HepG2 (cell line): ENCODE data around the gene CBLN3. TPM values are rescaled to one million over a fixed set of nuclear protein-coding genes. Genes with fewer than 3 reads are reported as not detected.

Source experiments
- GTF3A ChIP-seq: sonication (generic); formaldehyde crosslinking; conservative IDR thresholded peaks from 2 replicates; pipeline ENCODE4 v1.4.0; 2020; ENCODE audit warnings: mild to moderate bottlenecking, missing genetic modification reagents
- HDAC6 ChIP-seq: fragments of 200-600 bp; sonication (generic); IDR thresholded peaks from 2 replicates; pipeline ENCODE4 v1.7.0; 2017; ENCODE audit warnings: mild to moderate bottlenecking, antibody characterized with exemption, low read length, low read depth
- HHEX ChIP-seq: IDR thresholded peaks from 2 replicates; pipeline ENCODE4 v1.6.1; 2016; ENCODE audit warnings: control low read depth
- KLF6 ChIP-seq: IDR thresholded peaks from 2 replicates; pipeline ENCODE4 v1.8.0; 2016; ENCODE audit warnings: missing biosample characterization, missing genetic modification reagents
- RAD21 ChIP-seq: fragments of 450-650 bp; formaldehyde crosslinking; IDR thresholded peaks from 2 replicates; pipeline ENCODE4 v1.5.0; 2020; ENCODE audit warnings: mild to moderate bottlenecking
- RNF2 ChIP-seq: fragments of 450-650 bp; conservative IDR thresholded peaks from 2 replicates; pipeline ENCODE4 v1.6.1; 2016; ENCODE audit warnings: low read depth
- YY1 ChIP-seq: IDR thresholded peaks from 2 replicates; pipeline ENCODE4 v1.6.1; 2011; ENCODE audit warnings: low read length, low read depth, moderate library complexity, mild to moderate bottlenecking; ENCODE audit not compliant: insufficient read depth, insufficient replicate concordance
- ZIK1 ChIP-seq: sonication (generic); formaldehyde crosslinking; IDR thresholded peaks from 2 replicates; pipeline ENCODE4 v1.5.0; 2020; ENCODE audit warnings: mild to moderate bottlenecking, low read depth, missing genetic modification reagents, borderline replicate concordance
- ZNF143 ChIP-seq: sonication (generic); formaldehyde crosslinking; IDR thresholded peaks from 2 replicates; pipeline ENCODE4 v1.4.0; 2020; ENCODE audit warnings: missing genetic modification reagents
- ZNF354B ChIP-seq: sonication (generic); formaldehyde crosslinking; IDR thresholded peaks from 2 replicates; pipeline ENCODE4 v1.8.0; 2022; ENCODE audit warnings: mild to moderate bottlenecking, missing genetic modification reagents
- polyA plus RNA-seq, 8 experiments: library from polyadenylated mRNA; depleted of rRNA in 3 of 8; stranded (reverse) in 7 of 8; unstranded in 1 of 8; fragments of >200 nt; fragmentation: Illumina TruSeq in 4 of 8; extraction: Trizol in 4 of 8; gene quantifications; 2 replicates each; pipeline versions ENCODE4 v1.2.1 to v1.2.3, GENCODE V29; 2011 to 2016; ENCODE audit warnings: low read depth in 4 of 8, missing spikeins in 1 of 8, mixed read lengths in 1 of 8; ENCODE audit not compliant: insufficient read depth in 1 of 8
- total RNA-seq, 5 experiments: library from RNA; depleted of rRNA; stranded (reverse); fragments of >200 nt; fragmentation: Illumina TruSeq; extraction: Trizol; gene quantifications; 2 replicates each; pipeline ENCODE4 v1.2.3, GENCODE V29; 2016; ENCODE audit warnings: low read depth in 1 of 5
- TF ChIP-seq, protein P1 (sequence below): IDR thresholded peaks from 2 replicates; pipeline ENCODE4 v1.6.1; 2016; ENCODE audit warnings: missing biosample characterization, missing genetic modification reagents, low read depth
- TF ChIP-seq, protein P2 (sequence below): sonication (generic); formaldehyde crosslinking; IDR thresholded peaks from 2 replicates; pipeline ENCODE4 v1.4.0; 2020; ENCODE audit warnings: low read depth, mild to moderate bottlenecking, missing genetic modification reagents
- TF ChIP-seq, protein P3 (sequence below): sonication (generic); formaldehyde crosslinking; IDR thresholded peaks from 2 replicates; pipeline ENCODE4 v1.4.0; 2020; ENCODE audit warnings: missing genetic modification reagents
- TF ChIP-seq, protein P4 (sequence below): sonication (generic); formaldehyde crosslinking; IDR thresholded peaks from 2 replicates; pipeline ENCODE4 v1.5.0; 2020; ENCODE audit warnings: mild to moderate bottlenecking, missing genetic modification reagents, borderline replicate concordance
- TF ChIP-seq, protein P5 (sequence below): sonication (generic); formaldehyde crosslinking; IDR thresholded peaks from 2 replicates; pipeline ENCODE4 v1.4.0; 2020; ENCODE audit warnings: missing genetic modification reagents; ENCODE audit errors: not compliant biosample characterization

The CBLN3 gene
- total and polyA plus RNA-seq, 2 of the 13 experiments (the other 11 are each of a cell fraction or from before 2014, with no cell fraction given): 0.66 to 0.98 TPM

DNA sequence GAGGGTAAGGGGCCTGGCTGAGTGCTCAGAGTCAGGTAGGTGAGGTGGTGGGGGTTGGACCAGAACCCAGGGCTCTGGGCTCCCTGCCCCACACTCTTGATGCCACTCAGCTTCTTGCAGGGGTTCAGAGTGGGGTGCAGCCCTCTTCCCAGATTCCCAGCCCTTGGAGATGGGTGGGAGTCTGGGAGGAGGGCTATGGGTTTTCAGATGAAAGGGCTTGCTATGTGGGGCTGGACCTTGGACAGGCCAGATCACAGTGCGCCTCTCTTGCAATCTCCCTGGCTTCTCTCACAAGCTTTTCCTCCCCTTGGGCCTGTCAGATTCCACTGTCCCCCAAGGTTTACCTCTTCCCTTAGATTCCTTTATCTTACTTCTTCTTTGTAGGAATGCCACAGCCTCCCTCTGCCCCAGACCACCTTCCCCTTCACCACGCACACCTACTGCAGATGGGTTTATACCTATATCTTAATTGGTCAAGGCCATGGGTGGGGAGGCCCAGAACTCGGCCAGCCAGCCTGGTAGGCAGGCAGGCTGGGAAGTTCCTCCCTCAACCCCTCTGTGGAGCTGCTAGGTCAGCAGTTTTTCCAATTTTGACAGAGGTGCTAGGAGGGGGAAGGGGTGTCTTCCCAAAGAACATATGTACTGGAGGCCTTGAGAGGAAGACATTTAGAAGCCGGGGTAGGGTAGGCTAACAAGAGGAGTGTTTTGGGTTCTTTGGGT lies 29.3 kb downstream of the CBLN3 start (continued):
- TF ChIP-seq, protein P1, sequence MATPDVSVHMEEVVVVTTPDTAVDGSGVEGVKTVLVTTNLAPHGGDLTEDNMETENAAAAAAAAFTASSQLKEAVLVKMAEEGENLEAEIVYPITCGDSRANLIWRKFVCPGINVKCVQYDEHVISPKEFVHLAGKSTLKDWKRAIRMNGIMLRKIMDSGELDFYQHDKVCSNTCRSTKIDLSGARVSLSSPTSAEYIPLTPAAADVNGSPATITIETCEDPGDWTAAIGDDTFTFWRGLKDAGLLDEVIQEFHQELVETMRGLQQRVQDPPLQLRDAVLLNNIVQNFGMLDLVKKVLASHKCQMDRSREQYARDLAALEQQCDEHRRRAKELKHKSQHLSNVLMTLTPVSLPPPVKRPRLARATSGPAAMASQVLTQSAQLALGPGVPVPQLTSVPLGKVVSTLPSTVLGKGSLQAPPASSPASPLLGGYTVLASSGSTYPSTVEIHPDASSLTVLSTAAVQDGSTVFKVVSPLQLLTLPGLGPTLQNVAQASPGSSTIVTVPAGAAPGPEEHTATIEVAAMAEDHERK (CRISPR knock-in tag): no peak
- TF ChIP-seq KLF6 (no peak), ZNF143 (CRISPR knock-in tag) (no peak), RNF2 (no peak), ZNF354B (CRISPR knock-in tag) (peak; percentile 64; the same call in 1 of the 2 replicates), YY1 (no peak), HHEX (CRISPR knock-in tag) (no peak), HDAC6 (no peak), ZIK1 (no peak), RAD21 (no peak), GTF3A (CRISPR knock-in tag) (no peak)
- TF ChIP-seq, protein P2, sequence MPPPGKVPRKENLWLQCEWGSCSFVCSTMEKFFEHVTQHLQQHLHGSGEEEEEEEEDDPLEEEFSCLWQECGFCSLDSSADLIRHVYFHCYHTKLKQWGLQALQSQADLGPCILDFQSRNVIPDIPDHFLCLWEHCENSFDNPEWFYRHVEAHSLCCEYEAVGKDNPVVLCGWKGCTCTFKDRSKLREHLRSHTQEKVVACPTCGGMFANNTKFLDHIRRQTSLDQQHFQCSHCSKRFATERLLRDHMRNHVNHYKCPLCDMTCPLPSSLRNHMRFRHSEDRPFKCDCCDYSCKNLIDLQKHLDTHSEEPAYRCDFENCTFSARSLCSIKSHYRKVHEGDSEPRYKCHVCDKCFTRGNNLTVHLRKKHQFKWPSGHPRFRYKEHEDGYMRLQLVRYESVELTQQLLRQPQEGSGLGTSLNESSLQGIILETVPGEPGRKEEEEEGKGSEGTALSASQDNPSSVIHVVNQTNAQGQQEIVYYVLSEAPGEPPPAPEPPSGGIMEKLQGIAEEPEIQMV (CRISPR knock-in tag): no peak
- TF ChIP-seq, protein P3, sequence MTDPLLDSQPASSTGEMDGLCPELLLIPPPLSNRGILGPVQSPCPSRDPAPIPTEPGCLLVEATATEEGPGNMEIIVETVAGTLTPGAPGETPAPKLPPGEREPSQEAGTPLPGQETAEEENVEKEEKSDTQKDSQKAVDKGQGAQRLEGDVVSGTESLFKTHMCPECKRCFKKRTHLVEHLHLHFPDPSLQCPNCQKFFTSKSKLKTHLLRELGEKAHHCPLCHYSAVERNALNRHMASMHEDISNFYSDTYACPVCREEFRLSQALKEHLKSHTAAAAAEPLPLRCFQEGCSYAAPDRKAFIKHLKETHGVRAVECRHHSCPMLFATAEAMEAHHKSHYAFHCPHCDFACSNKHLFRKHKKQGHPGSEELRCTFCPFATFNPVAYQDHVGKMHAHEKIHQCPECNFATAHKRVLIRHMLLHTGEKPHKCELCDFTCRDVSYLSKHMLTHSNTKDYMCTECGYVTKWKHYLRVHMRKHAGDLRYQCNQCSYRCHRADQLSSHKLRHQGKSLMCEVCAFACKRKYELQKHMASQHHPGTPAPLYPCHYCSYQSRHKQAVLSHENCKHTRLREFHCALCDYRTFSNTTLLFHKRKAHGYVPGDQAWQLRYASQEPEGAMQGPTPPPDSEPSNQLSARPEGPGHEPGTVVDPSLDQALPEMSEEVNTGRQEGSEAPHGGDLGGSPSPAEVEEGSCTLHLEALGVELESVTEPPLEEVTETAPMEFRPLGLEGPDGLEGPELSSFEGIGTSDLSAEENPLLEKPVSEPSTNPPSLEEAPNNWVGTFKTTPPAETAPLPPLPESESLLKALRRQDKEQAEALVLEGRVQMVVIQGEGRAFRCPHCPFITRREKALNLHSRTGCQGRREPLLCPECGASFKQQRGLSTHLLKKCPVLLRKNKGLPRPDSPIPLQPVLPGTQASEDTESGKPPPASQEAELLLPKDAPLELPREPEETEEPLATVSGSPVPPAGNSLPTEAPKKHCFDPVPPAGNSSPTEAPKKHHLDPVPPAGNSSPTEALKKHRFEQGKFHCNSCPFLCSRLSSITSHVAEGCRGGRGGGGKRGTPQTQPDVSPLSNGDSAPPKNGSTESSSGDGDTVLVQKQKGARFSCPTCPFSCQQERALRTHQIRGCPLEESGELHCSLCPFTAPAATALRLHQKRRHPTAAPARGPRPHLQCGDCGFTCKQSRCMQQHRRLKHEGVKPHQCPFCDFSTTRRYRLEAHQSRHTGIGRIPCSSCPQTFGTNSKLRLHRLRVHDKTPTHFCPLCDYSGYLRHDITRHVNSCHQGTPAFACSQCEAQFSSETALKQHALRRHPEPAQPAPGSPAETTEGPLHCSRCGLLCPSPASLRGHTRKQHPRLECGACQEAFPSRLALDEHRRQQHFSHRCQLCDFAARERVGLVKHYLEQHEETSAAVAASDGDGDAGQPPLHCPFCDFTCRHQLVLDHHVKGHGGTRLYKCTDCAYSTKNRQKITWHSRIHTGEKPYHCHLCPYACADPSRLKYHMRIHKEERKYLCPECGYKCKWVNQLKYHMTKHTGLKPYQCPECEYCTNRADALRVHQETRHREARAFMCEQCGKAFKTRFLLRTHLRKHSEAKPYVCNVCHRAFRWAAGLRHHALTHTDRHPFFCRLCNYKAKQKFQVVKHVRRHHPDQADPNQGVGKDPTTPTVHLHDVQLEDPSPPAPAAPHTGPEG (CRISPR knock-in tag): no peak
- TF ChIP-seq, protein P4, sequence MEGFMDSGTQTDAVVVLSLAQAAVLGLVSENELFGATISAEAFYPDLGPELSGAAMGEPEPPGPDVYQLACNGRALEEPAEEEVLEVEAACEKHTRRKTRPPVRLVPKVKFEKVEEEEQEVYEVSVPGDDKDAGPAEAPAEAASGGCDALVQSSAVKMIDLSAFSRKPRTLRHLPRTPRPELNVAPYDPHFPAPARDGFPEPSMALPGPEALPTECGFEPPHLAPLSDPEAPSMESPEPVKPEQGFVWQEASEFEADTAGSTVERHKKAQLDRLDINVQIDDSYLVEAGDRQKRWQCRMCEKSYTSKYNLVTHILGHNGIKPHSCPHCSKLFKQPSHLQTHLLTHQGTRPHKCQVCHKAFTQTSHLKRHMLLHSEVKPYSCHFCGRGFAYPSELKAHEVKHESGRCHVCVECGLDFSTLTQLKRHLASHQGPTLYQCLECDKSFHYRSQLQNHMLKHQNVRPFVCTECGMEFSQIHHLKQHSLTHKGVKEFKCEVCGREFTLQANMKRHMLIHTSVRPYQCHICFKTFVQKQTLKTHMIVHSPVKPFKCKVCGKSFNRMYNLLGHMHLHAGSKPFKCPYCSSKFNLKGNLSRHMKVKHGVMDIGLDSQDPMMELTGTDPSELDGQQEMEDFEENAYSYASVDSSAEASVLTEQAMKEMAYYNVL (CRISPR knock-in tag): no peak
- TF ChIP-seq, protein P5, sequence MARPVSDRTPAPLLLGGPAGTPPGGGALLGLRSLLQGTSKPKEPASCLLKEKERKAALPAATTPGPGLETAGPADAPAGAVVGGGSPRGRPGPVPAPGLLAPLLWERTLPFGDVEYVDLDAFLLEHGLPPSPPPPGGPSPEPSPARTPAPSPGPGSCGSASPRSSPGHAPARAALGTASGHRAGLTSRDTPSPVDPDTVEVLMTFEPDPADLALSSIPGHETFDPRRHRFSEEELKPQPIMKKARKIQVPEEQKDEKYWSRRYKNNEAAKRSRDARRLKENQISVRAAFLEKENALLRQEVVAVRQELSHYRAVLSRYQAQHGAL (CRISPR knock-in tag): no peak
